ENCODE results near the gene CCL13.

The CCL13 gene

GRCh38 chr17:34391241-34391640 lies 35.0 kb downstream of the CCL13 start:
- Histone ChIP-seq H3K27ac (ENCODE audit: low read depth, low read length) (no peak overlapping the region), H3K4me3 (ENCODE audit: low read length) (no peak overlapping the region), H3K36me3 (ENCODE audit: control insufficient read depth, insufficient read depth, low read length) (no peaks in the 10 kb centered on the region), H3K4me1 (ENCODE audit: control insufficient read depth, insufficient read depth, low read length) (no peaks in the 10 kb centered on the region), H3K9ac (ENCODE audit: low read length) (no peak overlapping the region), H3K27me3 (ENCODE audit: control insufficient read depth, insufficient read depth, low read length) (no peaks in the 10 kb centered on the region)

GRCh38 chr17:34393401-34393800 lies 37.1 kb downstream of the CCL13 start:
- Histone ChIP-seq H3K9ac (ENCODE audit: low read length) (no peak overlapping the region), H3K4me1 (ENCODE audit: control insufficient read depth, insufficient read depth, low read length) (no peaks in the 10 kb centered on the region), H3K27me3 (ENCODE audit: control insufficient read depth, insufficient read depth, low read length) (no peaks in the 10 kb centered on the region), H3K36me3 (ENCODE audit: control insufficient read depth, insufficient read depth, low read length) (no peaks in the 10 kb centered on the region), H3K27ac (ENCODE audit: low read depth, low read length) (no peak overlapping the region), H3K4me3 (ENCODE audit: low read length) (no peak overlapping the region)

- Histone ChIP-seq H3K36me3 (ENCODE audit: control insufficient read depth, insufficient read depth, low read length) (no peaks in the 10 kb centered on the region), H3K4me3 (ENCODE audit: low read length) (no peak overlapping the region), H3K4me1 (ENCODE audit: control insufficient read depth, insufficient read depth, low read length) (no peaks in the 10 kb centered on the region), H3K27ac (ENCODE audit: low read depth, low read length) (no peak overlapping the region), H3K27me3 (ENCODE audit: control insufficient read depth, insufficient read depth, low read length) (peaks cover 5% of the 10 kb centered on the region), H3K9ac (ENCODE audit: low read length) (no peak overlapping the region)
Measured at GRCh38 chr17:34397265-34397664, 41.0 kb downstream of the CCL13 start.

GRCh38 chr17:34398990-34399389 lies 42.7 kb downstream of the CCL13 start:
- no peak overlapping the region for H3K4me3 ChIP-seq (ENCODE audit: low read length)
- peaks cover 5% of the 10 kb centered on the region for H3K27me3 ChIP-seq (ENCODE audit: control insufficient read depth, insufficient read depth, low read length)
- H3K27ac ChIP-seq (ENCODE audit: low read depth, low read length): no peak overlapping the region
- no peaks in the 10 kb centered on the region for H3K36me3 ChIP-seq (ENCODE audit: control insufficient read depth, insufficient read depth, low read length)
- H3K4me1 ChIP-seq (ENCODE audit: control insufficient read depth, insufficient read depth, low read length): no peaks in the 10 kb centered on the region
- H3K9ac ChIP-seq (ENCODE audit: low read length): no peak overlapping the region

GRCh38 chr17:34399725-34400124 lies 43.4 kb downstream of the CCL13 start:
- Histone ChIP-seq H3K36me3 (ENCODE audit: control insufficient read depth, insufficient read depth, low read length) (no peaks in the 10 kb centered on the region), H3K9ac (ENCODE audit: low read length) (no peak overlapping the region), H3K27me3 (ENCODE audit: control insufficient read depth, insufficient read depth, low read length) (peaks cover 5% of the 10 kb centered on the region), H3K27ac (ENCODE audit: low read depth, low read length) (no peak overlapping the region), H3K4me3 (ENCODE audit: low read length) (no peak overlapping the region), H3K4me1 (ENCODE audit: control insufficient read depth, insufficient read depth, low read length) (no peaks in the 10 kb centered on the region)

GRCh38 chr17:34400301-34400931 lies 44.1 kb downstream of the CCL13 start:
- Histone ChIP-seq H3K4me3 (ENCODE audit: low read length) (no peak overlapping the region), H3K36me3 (ENCODE audit: control insufficient read depth, insufficient read depth, low read length) (no peaks in the 10 kb centered on the region), H3K4me1 (ENCODE audit: control insufficient read depth, insufficient read depth, low read length) (no peaks in the 10 kb centered on the region), H3K9ac (ENCODE audit: low read length) (no peak overlapping the region), H3K27me3 (ENCODE audit: control insufficient read depth, insufficient read depth, low read length) (peaks cover 5% of the 10 kb centered on the region), H3K27ac (ENCODE audit: low read depth, low read length) (no peak overlapping the region)

GRCh38 chr17:34401165-34401564 lies 44.9 kb downstream of the CCL13 start:
- Histone ChIP-seq H3K36me3 (ENCODE audit: control insufficient read depth, insufficient read depth, low read length) (no peaks in the 10 kb centered on the region), H3K4me1 (ENCODE audit: control insufficient read depth, insufficient read depth, low read length) (no peaks in the 10 kb centered on the region), H3K4me3 (ENCODE audit: low read length) (no peak overlapping the region), H3K27me3 (ENCODE audit: control insufficient read depth, insufficient read depth, low read length) (peaks cover 5% of the 10 kb centered on the region), H3K27ac (ENCODE audit: low read depth, low read length) (no peak overlapping the region), H3K9ac (ENCODE audit: low read length) (no peak overlapping the region)

GRCh38 chr17:34403006-34403405 lies 46.7 kb downstream of the CCL13 start:
- no peak overlapping the region for H3K27ac ChIP-seq (ENCODE audit: low read depth, low read length)
- H3K36me3 ChIP-seq (ENCODE audit: control insufficient read depth, insufficient read depth, low read length): no peaks in the 10 kb centered on the region
- H3K27me3 ChIP-seq (ENCODE audit: control insufficient read depth, insufficient read depth, low read length): peaks cover 5% of the 10 kb centered on the region
- H3K4me1 ChIP-seq (ENCODE audit: control insufficient read depth, insufficient read depth, low read length): no peaks in the 10 kb centered on the region
- no peak overlapping the region for H3K4me3 ChIP-seq (ENCODE audit: low read length)
- no peak overlapping the region for H3K9ac ChIP-seq (ENCODE audit: low read length)

- H3K27ac ChIP-seq (ENCODE audit: low read depth, low read length): no peak overlapping the region
- no peaks in the 10 kb centered on the region for H3K4me1 ChIP-seq (ENCODE audit: control insufficient read depth, insufficient read depth, low read length)
- H3K27me3 ChIP-seq (ENCODE audit: control insufficient read depth, insufficient read depth, low read length): no peaks in the 10 kb centered on the region
- no peak overlapping the region for H3K9ac ChIP-seq (ENCODE audit: low read length)
- H3K36me3 ChIP-seq (ENCODE audit: control insufficient read depth, insufficient read depth, low read length): no peaks in the 10 kb centered on the region
- no peak overlapping the region for H3K4me3 ChIP-seq (ENCODE audit: low read length)
Measured at GRCh38 chr17:34406226-34406625, 49.9 kb downstream of the CCL13 start.

All from rectal smooth muscle tissue (tissue), 1 donor.